HFF-Myc (cell line): ENCODE results near the gene PPP2R2B.

Source experiments
- DNase-seq: peaks from one replicate; pipeline ENCODE4 v3.0.0-alpha.2; 2011; ENCODE audit warnings: low read depth; ENCODE audit errors: extremely low read depth
- H3K4me3 ChIP-seq: replicated peaks from 2 replicates; pipeline ENCODE4 v1.5.1; 2011; ENCODE audit warnings: low read depth, mild to moderate bottlenecking, control low read depth, low read length
- CTCF ChIP-seq: IDR thresholded peaks from 2 replicates; pipeline ENCODE4 v1.5.1; 2012; ENCODE audit warnings: mild to moderate bottlenecking, low read depth, low read length, control low read depth; ENCODE audit errors: missing control alignments

Gene PPP2R2B

DNA sequence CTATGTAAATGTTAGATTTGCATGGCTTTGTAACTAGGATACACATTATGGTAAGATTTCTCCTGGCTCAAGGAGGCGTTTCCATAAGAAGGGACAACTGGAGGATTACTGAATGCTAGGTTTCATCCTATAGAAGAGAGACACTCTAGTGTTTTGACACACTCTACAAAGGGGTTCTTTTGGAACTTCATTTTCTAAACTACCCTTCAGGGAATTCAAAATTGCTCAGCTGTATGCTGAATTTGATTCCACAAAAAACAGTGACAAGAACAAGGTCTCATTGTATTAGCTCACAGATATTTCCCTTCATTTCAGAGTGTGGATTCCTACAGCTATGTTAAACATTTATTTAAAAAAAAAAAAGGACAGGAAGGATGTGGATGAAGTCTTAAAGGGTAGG lies 151.7 kb downstream of the PPP2R2B start:
- no peak for DNase-seq
- TF ChIP-seq CTCF: no peak
- H3K4me3 ChIP-seq: no peak overlapping the region

- no peak for DNase-seq
- no peak for TF ChIP-seq CTCF
- no peak overlapping the region for H3K4me3 ChIP-seq
Observed at GRCh38 chr5:146726020-146726419, 152.5 kb downstream of the PPP2R2B start.

GRCh38 chr5:146725025-146725424 lies 153.5 kb downstream of the PPP2R2B start:
- no peak overlapping the region for H3K4me3 ChIP-seq
- TF ChIP-seq CTCF: no peak
- no peak for DNase-seq

GRCh38 chr5:146722361-146722779 lies 156.2 kb downstream of the PPP2R2B start:
- no peak for DNase-seq
- H3K4me3 ChIP-seq: no peak overlapping the region
- TF ChIP-seq CTCF: no peak

GRCh38 chr5:146721073-146721815 lies 157.3 kb downstream of the PPP2R2B start:
- no peak for TF ChIP-seq CTCF
- no peak for DNase-seq
- no peak overlapping the region for H3K4me3 ChIP-seq

DNA sequence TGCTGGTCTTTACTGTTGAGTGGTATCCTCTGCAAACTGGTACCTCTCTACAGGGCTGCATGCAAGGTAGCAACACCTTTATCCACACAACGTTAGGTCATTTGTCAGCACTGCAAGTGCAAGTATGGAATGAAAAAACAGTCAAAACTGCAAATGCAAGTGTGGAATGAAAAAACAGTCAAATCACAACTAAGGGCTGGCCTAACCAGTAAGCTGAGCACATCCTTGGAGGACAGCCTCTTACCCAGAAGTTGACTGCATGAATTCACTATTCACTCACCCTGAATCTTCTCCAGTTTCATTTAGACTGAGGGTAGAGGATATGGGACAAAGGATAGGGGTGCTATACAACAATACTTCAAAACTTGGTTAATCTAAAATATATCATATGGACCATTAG lies 158.4 kb downstream of the PPP2R2B start:
- no peak overlapping the region for H3K4me3 ChIP-seq
- no peak for TF ChIP-seq CTCF
- DNase-seq: no peak

DNA sequence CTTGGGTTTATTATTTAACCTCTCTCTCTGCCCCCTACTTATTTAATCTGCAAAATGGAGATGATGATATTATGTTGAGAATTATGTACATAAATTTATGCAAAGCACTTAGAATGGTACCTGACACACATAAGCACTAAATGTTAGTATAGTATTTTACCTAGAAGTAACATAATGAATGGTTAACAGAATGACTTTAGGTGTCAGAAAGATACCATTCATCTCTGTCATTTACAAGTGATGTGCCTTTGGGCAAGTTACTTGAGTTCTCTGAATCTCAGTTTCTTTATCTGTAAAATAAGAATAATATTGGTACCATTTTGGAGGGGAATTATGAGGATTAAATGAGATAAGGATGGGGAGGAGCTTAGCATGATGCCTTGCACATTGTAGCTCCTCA lies 159.4 kb downstream of the PPP2R2B start:
- no peak overlapping the region for H3K4me3 ChIP-seq
- no peak for TF ChIP-seq CTCF

More for the DNA sequence above, 159.4 kb downstream of the PPP2R2B start:
- DNase-seq: no peak
